ENCODE data around the gene KDM6A.

DNA sequence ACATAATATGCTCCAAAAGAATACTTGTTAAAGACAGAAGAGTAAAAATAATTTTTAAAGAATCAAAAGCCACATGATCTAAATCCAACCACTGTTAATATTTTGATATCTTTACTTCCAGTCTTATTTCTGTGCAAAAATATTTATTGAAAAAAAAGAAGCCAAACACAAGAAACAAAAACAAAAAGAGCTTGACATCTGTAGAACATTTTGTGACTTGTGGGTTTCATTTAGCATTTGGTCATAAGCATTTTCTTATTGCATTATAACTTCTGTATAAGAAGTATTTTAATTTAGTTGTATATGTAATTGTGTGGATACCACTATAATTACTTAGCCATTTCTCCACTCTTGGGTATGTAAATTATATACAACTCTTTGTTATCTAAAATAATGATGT lies 264.5 kb downstream of the KDM6A start:
- no peak for TF ChIP-seq CTCF (IDR thresholded peaks at IDR 0.05)
- no peak for TF ChIP-seq EZH2 (IDR thresholded peaks at IDR 0.05; ENCODE audit: borderline replicate concordance, insufficient read depth, low read depth, low read length, poor library complexity, severe bottlenecking)

All from B cell (primary cell).